ENCODE data around the gene BCDIN3D.
"Not testable (repeated sequence)": the region's sequence is repeated elsewhere in the genome, so short reads cannot be mapped to it uniquely, and the experiment has no call there.

Gene BCDIN3D

GRCh38 chr12:49887091-49887490, 44.2 kb upstream of the BCDIN3D start:
- H3K4me3 ChIP-seq (ENCODE audit: low read depth in 1 of 5, low read length in 5 of 5), result no peak overlapping the region
- H3K36me3 ChIP-seq (ENCODE audit: control insufficient read depth in 5 of 5, insufficient read depth in 5 of 5, low read length in 5 of 5), result no peaks in the 10 kb centered on the region
- H3K4me1 ChIP-seq (ENCODE audit: control insufficient read depth in 5 of 5, insufficient read depth in 5 of 5, low read length in 5 of 5), result no peaks in the 10 kb centered on the region
- H3K9me3 ChIP-seq (ENCODE audit: control insufficient read depth in 5 of 5, low read length in 5 of 5), result no peaks in the 10 kb centered on the region
- H3K27me3 ChIP-seq (ENCODE audit: control insufficient read depth in 5 of 5, insufficient read depth in 4 of 5, low read length in 5 of 5), result peaks cover 0 to 16% (median 7%) of the 10 kb centered on the region in 5 donors
- no peak overlapping the region for H3K9ac ChIP-seq (ENCODE audit: low read length in 5 of 5)
- H3K27ac ChIP-seq (ENCODE audit: low read depth, low read length), result no peak overlapping the region

GRCh38 chr12:49885663-49886461, 43.0 kb upstream of the BCDIN3D start:
- Histone ChIP-seq H3K36me3 (ENCODE audit: control insufficient read depth in 5 of 5, insufficient read depth in 5 of 5, low read length in 5 of 5) (no peaks in the 10 kb centered on the region), H3K4me3 (ENCODE audit: low read depth in 1 of 5, low read length in 5 of 5) (no peak overlapping the region), H3K27me3 (ENCODE audit: control insufficient read depth in 5 of 5, insufficient read depth in 4 of 5, low read length in 5 of 5) (peaks cover 0 to 16% (median 7%) of the 10 kb centered on the region in 5 donors), H3K9ac (ENCODE audit: low read length in 5 of 5) (no peak overlapping the region), H3K27ac (ENCODE audit: low read depth, low read length) (no peak overlapping the region), H3K4me1 (ENCODE audit: control insufficient read depth in 5 of 5, insufficient read depth in 5 of 5, low read length in 5 of 5) (peaks cover 0 to 2% (median 0%) of the 10 kb centered on the region in 5 donors), H3K9me3 (ENCODE audit: control insufficient read depth in 5 of 5, low read length in 5 of 5) (no peaks in the 10 kb centered on the region)

GRCh38 chr12:49885118-49885517, 42.2 kb upstream of the BCDIN3D start:
- no peak overlapping the region for H3K4me3 ChIP-seq (ENCODE audit: low read depth in 1 of 5, low read length in 5 of 5)
- H3K27me3 ChIP-seq (ENCODE audit: control insufficient read depth in 5 of 5, insufficient read depth in 4 of 5, low read length in 5 of 5), result peaks cover 0 to 11% (median 7%) of the 10 kb centered on the region in 5 donors
- no peak overlapping the region for H3K27ac ChIP-seq (ENCODE audit: low read depth, low read length)
- no peak overlapping the region for H3K9ac ChIP-seq (ENCODE audit: low read length in 5 of 5)
- H3K9me3 ChIP-seq (ENCODE audit: control insufficient read depth in 5 of 5, low read length in 5 of 5), result no peaks in the 10 kb centered on the region
- peaks cover 0 to 6% (median 0%) of the 10 kb centered on the region in 5 donors for H3K4me1 ChIP-seq (ENCODE audit: control insufficient read depth in 5 of 5, insufficient read depth in 5 of 5, low read length in 5 of 5)
- H3K36me3 ChIP-seq (ENCODE audit: control insufficient read depth in 5 of 5, insufficient read depth in 5 of 5, low read length in 5 of 5), result no peaks in the 10 kb centered on the region

DNA sequence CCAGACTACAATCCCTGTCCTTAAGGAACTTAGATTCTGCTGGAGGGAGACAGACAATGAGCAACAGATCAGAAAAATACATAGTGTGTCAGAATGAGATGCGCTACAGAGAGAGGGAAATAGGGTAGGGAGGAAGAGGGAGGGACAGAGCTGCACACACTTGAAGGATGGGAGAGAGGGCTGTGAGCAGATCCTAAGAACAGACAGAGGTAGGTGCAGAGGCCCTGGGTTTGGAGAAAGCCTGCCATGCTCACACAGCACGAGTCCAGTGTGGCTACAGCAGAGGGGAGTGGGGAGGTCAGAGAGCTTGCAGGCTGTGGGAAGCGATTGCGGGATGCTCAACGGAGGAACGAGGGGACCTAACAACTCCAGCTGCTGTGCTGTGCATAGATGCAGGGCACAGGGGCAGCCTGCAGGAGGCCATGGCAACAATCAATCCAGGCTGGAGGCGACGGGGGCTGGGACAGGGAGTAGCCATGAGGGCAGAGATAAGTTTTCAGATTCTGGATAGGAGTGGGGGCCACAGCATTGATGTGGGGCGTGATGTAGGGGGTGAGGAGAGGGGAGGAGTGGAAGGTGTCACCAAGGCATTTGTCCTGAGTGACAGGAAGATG, 40.1 kb upstream of the BCDIN3D start:
- no peaks in the 10 kb centered on the region for H3K9me3 ChIP-seq (ENCODE audit: control insufficient read depth in 5 of 5, low read length in 5 of 5)
- H3K36me3 ChIP-seq (ENCODE audit: control insufficient read depth in 5 of 5, insufficient read depth in 5 of 5, low read length in 5 of 5), result no peaks in the 10 kb centered on the region
- H3K27ac ChIP-seq (ENCODE audit: low read depth, low read length), result no peak overlapping the region
- no peak overlapping the region for H3K9ac ChIP-seq (ENCODE audit: low read length in 5 of 5)
- H3K27me3 ChIP-seq (ENCODE audit: control insufficient read depth in 5 of 5, insufficient read depth in 4 of 5, low read length in 5 of 5), result peaks cover 0 to 10% (median 7%) of the 10 kb centered on the region in 5 donors
- no peak overlapping the region for H3K4me3 ChIP-seq (ENCODE audit: low read depth in 1 of 5, low read length in 5 of 5)
- H3K4me1 ChIP-seq (ENCODE audit: control insufficient read depth in 5 of 5, insufficient read depth in 5 of 5, low read length in 5 of 5), result peaks cover 0 to 6% (median 0%) of the 10 kb centered on the region in 5 donors

DNA sequence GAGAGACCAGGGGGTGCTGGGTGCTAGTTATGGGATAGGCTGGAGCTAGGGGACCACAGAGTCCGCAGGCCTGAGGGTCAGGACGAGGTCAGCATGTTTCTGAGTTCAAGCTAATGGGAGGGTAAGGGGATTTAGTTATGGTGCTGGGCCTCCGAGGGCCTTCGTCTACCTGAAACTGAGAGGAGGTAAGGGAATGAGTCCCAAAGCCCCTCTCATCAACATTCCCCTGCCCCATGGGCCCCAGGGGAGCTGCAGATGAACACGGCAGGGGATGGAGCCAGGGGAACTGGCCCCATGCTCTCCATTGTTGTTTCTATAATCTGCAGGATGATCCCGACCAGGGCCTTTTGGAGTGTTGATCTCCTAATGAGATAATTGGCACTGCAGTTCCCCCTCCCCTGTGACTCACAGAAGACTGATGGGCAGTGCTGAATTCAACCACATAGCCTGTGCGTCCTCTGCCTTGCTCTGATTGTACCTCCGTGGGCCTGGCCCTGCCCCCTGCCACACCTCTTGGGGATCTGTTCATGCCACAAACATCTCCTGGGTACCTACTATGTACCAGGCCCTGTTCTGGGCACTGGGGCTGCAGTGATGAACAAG, 39.4 kb upstream of the BCDIN3D start:
- Histone ChIP-seq H3K36me3 (ENCODE audit: control insufficient read depth in 5 of 5, insufficient read depth in 5 of 5, low read length in 5 of 5) (no peaks in the 10 kb centered on the region), H3K9ac (ENCODE audit: low read length in 5 of 5) (no peak overlapping the region), H3K4me1 (ENCODE audit: control insufficient read depth in 5 of 5, insufficient read depth in 5 of 5, low read length in 5 of 5) (peaks cover 0 to 6% (median 0%) of the 10 kb centered on the region in 5 donors), H3K4me3 (ENCODE audit: low read depth in 1 of 5, low read length in 5 of 5) (no peak overlapping the region), H3K27me3 (ENCODE audit: control insufficient read depth in 5 of 5, insufficient read depth in 4 of 5, low read length in 5 of 5) (peaks cover 0 to 10% (median 4%) of the 10 kb centered on the region in 5 donors), H3K27ac (ENCODE audit: low read depth, low read length) (no peak overlapping the region), H3K9me3 (ENCODE audit: control insufficient read depth in 5 of 5, low read length in 5 of 5) (no peaks in the 10 kb centered on the region)

DNA sequence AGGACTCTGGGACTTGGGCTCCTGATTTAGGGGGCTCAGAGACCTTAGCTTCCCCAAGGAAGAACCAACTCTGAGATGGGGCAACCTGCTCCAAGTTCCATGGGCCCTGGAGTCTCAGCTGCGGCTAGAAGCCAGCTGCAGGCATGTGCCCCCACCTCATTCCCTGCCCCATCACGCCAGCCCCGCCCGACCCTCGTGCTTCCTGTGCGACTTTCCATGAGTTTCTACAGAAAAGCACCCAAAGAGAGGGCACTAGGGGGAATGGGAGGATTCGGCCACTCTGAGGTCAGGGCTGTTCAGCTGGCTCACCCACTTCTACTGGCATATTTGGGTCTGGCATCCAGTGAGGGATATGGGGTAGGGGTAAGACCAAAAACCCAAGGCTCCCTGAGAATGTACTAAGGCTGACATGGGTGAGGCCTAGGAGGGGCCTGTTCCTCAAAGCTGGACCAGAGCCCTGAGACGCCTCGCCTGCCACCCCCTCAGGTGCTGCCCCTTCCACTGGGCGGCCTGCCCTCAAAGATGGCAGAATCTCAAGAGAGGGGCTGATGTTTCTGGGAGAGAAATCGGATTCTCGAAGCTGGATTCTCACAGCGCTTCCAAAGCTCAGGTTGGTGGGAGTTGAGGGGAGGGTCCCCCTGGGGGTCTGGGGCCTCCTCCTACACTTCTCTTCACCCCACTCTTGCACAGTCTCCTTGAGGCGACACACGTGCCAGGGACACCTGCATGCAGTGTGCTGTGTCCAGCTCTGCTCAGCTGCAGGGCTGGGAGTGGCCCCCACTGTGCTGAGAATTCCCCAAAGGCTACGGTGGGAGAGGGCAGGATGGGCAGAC, 38.7 kb upstream of the BCDIN3D start:
- Histone ChIP-seq H3K9me3 (ENCODE audit: control insufficient read depth in 5 of 5, low read length in 5 of 5) (no peaks in the 10 kb centered on the region), H3K36me3 (ENCODE audit: control insufficient read depth in 5 of 5, insufficient read depth in 5 of 5, low read length in 5 of 5) (no peaks in the 10 kb centered on the region), H3K27ac (ENCODE audit: low read depth, low read length) (no peak overlapping the region), H3K9ac (ENCODE audit: low read length in 5 of 5) (no peak overlapping the region), H3K4me3 (ENCODE audit: low read depth in 1 of 5, low read length in 5 of 5) (no peak overlapping the region), H3K27me3 (ENCODE audit: control insufficient read depth in 5 of 5, insufficient read depth in 4 of 5, low read length in 5 of 5) (peaks cover 0 to 7% (median 0%) of the 10 kb centered on the region in 5 donors), H3K4me1 (ENCODE audit: control insufficient read depth in 5 of 5, insufficient read depth in 5 of 5, low read length in 5 of 5) (peaks cover 0 to 6% (median 0%) of the 10 kb centered on the region in 5 donors)

DNA sequence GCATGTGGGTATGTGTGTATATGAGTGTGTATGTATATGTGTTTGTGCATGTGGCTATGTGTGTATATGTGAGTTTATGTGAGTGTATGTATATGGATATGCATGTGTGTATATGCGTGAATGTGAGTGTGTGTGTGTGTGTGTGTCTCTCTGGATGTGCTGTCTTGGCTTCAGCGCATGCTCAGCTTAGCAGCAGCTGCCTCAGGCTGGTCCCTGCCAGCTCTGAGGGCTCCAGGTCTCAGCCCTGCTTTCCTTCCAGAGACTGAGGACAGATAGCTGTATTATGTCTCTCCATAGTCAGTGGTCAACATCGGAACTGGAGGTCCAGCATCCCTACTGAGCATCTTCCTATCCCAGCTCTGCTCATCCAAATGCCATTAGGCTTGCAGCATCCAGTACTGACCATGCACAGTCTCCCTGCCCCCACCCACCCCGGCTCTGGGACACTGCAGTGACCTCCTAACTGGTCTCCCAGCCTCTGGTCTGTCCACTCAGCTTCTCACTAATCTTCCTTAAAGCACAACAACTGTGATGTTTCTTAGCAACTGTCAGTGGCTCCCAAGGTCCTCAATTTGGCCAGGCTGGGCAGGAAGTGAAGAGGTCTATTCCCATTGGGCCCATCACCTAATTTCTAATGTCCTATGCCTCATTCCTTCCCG, 38.0 kb upstream of the BCDIN3D start:
- H3K27ac ChIP-seq (ENCODE audit: low read depth, low read length), result no peak overlapping the region
- no peaks in the 10 kb centered on the region for H3K36me3 ChIP-seq (ENCODE audit: control insufficient read depth in 5 of 5, insufficient read depth in 5 of 5, low read length in 5 of 5)
- no peak overlapping the region for H3K9ac ChIP-seq (ENCODE audit: low read length in 5 of 5)

DNA sequence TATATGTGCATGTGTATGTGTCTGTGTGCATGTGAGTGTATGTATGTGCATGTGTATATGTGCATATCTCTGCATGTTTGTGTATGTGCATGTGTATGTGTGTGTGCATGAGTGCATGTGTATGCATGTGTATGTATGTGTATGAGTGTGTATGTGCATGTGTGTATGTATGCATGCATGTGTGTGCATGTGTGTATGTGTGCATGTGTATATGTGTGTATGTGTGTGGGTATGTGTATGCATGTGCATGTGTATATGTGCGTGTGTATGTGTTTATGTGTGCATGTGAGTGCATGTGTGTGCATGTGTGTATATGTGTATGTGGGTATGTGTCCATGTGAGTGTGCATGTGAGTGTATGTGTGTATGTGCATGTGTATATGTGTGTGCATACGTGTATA, 36.2 kb upstream of the BCDIN3D start:
- not testable (repeated sequence) for H3K27me3 ChIP-seq (ENCODE audit: control insufficient read depth in 5 of 5, insufficient read depth in 4 of 5, low read length in 5 of 5); H3K9ac ChIP-seq (ENCODE audit: low read length in 5 of 5); H3K4me3 ChIP-seq (ENCODE audit: low read depth in 1 of 5, low read length in 5 of 5); H3K9me3 ChIP-seq (ENCODE audit: control insufficient read depth in 5 of 5, low read length in 5 of 5); H3K27ac ChIP-seq (ENCODE audit: low read depth, low read length); H3K36me3 ChIP-seq (ENCODE audit: control insufficient read depth in 5 of 5, insufficient read depth in 5 of 5, low read length in 5 of 5); H3K4me1 ChIP-seq (ENCODE audit: control insufficient read depth in 5 of 5, insufficient read depth in 5 of 5, low read length in 5 of 5)

More for the DNA sequence above, 38.0 kb upstream of the BCDIN3D start:
- H3K4me1 ChIP-seq (ENCODE audit: control insufficient read depth in 5 of 5, insufficient read depth in 5 of 5, low read length in 5 of 5), result peaks cover 0 to 6% (median 0%) of the 10 kb centered on the region in 5 donors
- H3K9me3 ChIP-seq (ENCODE audit: control insufficient read depth in 5 of 5, low read length in 5 of 5), result no peaks in the 10 kb centered on the region
- peaks cover 0 to 6% (median 0%) of the 10 kb centered on the region in 5 donors for H3K27me3 ChIP-seq (ENCODE audit: control insufficient read depth in 5 of 5, insufficient read depth in 4 of 5, low read length in 5 of 5)
- H3K4me3 ChIP-seq (ENCODE audit: low read depth in 1 of 5, low read length in 5 of 5), result no peak overlapping the region

DNA sequence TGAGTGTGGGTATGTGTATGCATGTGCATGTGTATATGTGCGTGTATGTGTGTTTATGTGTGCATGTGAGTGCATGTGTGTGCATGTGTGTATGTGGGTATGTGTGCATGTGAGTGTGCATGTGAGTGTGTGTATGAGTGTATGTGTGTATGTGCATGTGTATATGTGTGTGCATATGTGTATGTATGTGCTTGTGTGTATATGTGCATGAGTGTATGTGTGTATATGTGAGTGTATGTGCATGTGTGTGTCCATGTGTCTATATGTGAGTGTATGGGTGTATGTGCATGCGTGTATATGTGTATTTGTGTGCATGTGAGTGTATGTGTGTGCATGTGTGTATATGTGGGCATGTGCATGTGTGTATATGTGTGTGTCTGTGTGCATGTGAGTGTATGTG, 35.1 kb upstream of the BCDIN3D start:
- H3K4me3 ChIP-seq (ENCODE audit: low read depth in 1 of 5, low read length in 5 of 5), result no peak overlapping the region

More for the DNA sequence above, 35.1 kb upstream of the BCDIN3D start:
- Histone ChIP-seq H3K9me3 (ENCODE audit: control insufficient read depth in 5 of 5, low read length in 5 of 5) (no peaks in the 10 kb centered on the region), H3K27ac (ENCODE audit: low read depth, low read length) (no peak overlapping the region), H3K9ac (ENCODE audit: low read length in 5 of 5) (no peak overlapping the region), H3K36me3 (ENCODE audit: control insufficient read depth in 5 of 5, insufficient read depth in 5 of 5, low read length in 5 of 5) (no peaks in the 10 kb centered on the region), H3K4me1 (ENCODE audit: control insufficient read depth in 5 of 5, insufficient read depth in 5 of 5, low read length in 5 of 5) (peaks cover 2 to 15% (median 6%) of the 10 kb centered on the region in 5 donors), H3K27me3 (ENCODE audit: control insufficient read depth in 5 of 5, insufficient read depth in 4 of 5, low read length in 5 of 5) (no peaks in the 10 kb centered on the region)

All from subcutaneous abdominal adipose tissue (tissue), 5 donors.